HepG2 (cell line): Measurements from ENCODE around the gene MBLAC1. TPM values are rescaled to one million over a fixed set of nuclear protein-coding genes. Genes with fewer than 3 reads are reported as not detected.
A peak's percentile ranks its signal among the peaks of the same experiment; 100 is the strongest.

ENCODE experiments used
- FOXO1 ChIP-seq: sonication (generic); formaldehyde crosslinking; IDR thresholded peaks from 2 replicates; pipeline ENCODE4 v1.4.0; 2020; ENCODE audit warnings: missing genetic modification reagents
- GPN1 ChIP-seq: sonication (generic); formaldehyde crosslinking; IDR thresholded peaks from 2 replicates; pipeline ENCODE4 v1.5.1; 2020; ENCODE audit warnings: missing genetic modification reagents, borderline replicate concordance
- MTA1 ChIP-seq: sonication (generic); formaldehyde crosslinking; IDR thresholded peaks from 2 replicates; pipeline ENCODE4 v1.4.0; 2020; ENCODE audit warnings: missing genetic modification reagents, mild to moderate bottlenecking, borderline replicate concordance
- NCOA5 ChIP-seq: sonication (generic); formaldehyde crosslinking; IDR thresholded peaks from 2 replicates; pipeline ENCODE4 v1.4.0; 2020; ENCODE audit warnings: missing genetic modification reagents
- RCOR2 ChIP-seq: IDR thresholded peaks from 2 replicates; pipeline ENCODE4 v1.6.1; 2016; ENCODE audit warnings: missing biosample characterization, missing genetic modification reagents
- REST ChIP-seq, 2 experiments: IDR thresholded peaks; 2 replicates each; pipeline ENCODE4 v1.6.1; 2011 to 2012; ENCODE audit warnings: low read length in 2 of 2, borderline replicate concordance in 1 of 2, low read depth in 1 of 2, mild to moderate bottlenecking in 1 of 2, moderate library complexity in 1 of 2
- SALL2 ChIP-seq: sonication (generic); formaldehyde crosslinking; IDR thresholded peaks from 2 replicates; pipeline ENCODE4 v1.8.1; 2023; ENCODE audit warnings: mild to moderate bottlenecking, missing genetic modification reagents, inconsistent platforms
- THAP7 ChIP-seq: sonication (generic); formaldehyde crosslinking; IDR thresholded peaks from 2 replicates; pipeline ENCODE4 v1.8.1; 2023; ENCODE audit warnings: mild to moderate bottlenecking, missing genetic modification reagents
- ZBTB38 ChIP-seq: sonication (generic); formaldehyde crosslinking; IDR thresholded peaks from 2 replicates; pipeline ENCODE4 v1.5.1; 2020; ENCODE audit warnings: mild to moderate bottlenecking, missing genetic modification reagents
- ZNF142 ChIP-seq: sonication (generic); formaldehyde crosslinking; IDR thresholded peaks from 2 replicates; pipeline ENCODE4 v1.4.0; 2020; ENCODE audit warnings: missing genetic modification reagents
- ZNF17 ChIP-seq: sonication (generic); formaldehyde crosslinking; IDR thresholded peaks from 2 replicates; pipeline ENCODE4 v1.5.0; 2020; ENCODE audit warnings: mild to moderate bottlenecking, missing genetic modification reagents
- ZNF430 ChIP-seq: sonication (generic); formaldehyde crosslinking; IDR thresholded peaks from 2 replicates; pipeline ENCODE4 v1.9.0; 2021; ENCODE audit warnings: mild to moderate bottlenecking, missing genetic modification reagents
- ZSCAN22 ChIP-seq: sonication (generic); formaldehyde crosslinking; IDR thresholded peaks from 2 replicates; pipeline ENCODE4 v1.4.0; 2020; ENCODE audit warnings: mild to moderate bottlenecking, missing genetic modification reagents
- ZSCAN29 ChIP-seq: sonication (generic); formaldehyde crosslinking; conservative IDR thresholded peaks from 2 replicates; pipeline ENCODE4 v1.4.0; 2020; ENCODE audit warnings: mild to moderate bottlenecking, missing genetic modification reagents
- ZSCAN5A ChIP-seq: sonication (generic); formaldehyde crosslinking; IDR thresholded peaks from 2 replicates; pipeline ENCODE4 v1.8.0; 2022; ENCODE audit warnings: mild to moderate bottlenecking, missing genetic modification reagents, borderline replicate concordance
- polyA plus RNA-seq, 8 experiments: library from polyadenylated mRNA; depleted of rRNA in 3 of 8; stranded (reverse) in 7 of 8; unstranded in 1 of 8; fragments of >200 nt; fragmentation: Illumina TruSeq in 4 of 8; extraction: Trizol in 4 of 8; gene quantifications; 2 replicates each; pipeline versions ENCODE4 v1.2.1 to v1.2.3, GENCODE V29; 2011 to 2016; ENCODE audit warnings: low read depth in 4 of 8, missing spikeins in 1 of 8, mixed read lengths in 1 of 8; ENCODE audit not compliant: insufficient read depth in 1 of 8
- total RNA-seq, 5 experiments: library from RNA; depleted of rRNA; stranded (reverse); fragments of >200 nt; fragmentation: Illumina TruSeq; extraction: Trizol; gene quantifications; 2 replicates each; pipeline ENCODE4 v1.2.3, GENCODE V29; 2016; ENCODE audit warnings: low read depth in 1 of 5
- TF ChIP-seq, protein P1 (sequence below): fragments of 450-650 bp; IDR thresholded peaks from 2 replicates; pipeline ENCODE4 v1.6.1; 2016

MBLAC1 gene
- total and polyA plus RNA-seq, 2 of the 13 experiments (the other 11 are each of a cell fraction or from before 2014, with no cell fraction given): 0.79 to 2.1 TPM

- TF ChIP-seq ZNF17 (CRISPR knock-in tag): no peak
- no peak for TF ChIP-seq RCOR2 (CRISPR knock-in tag)
- TF ChIP-seq ZSCAN29: 0 out of 2 replicates have a peak, but pooled peaks have one; percentile 55
- no peak for TF ChIP-seq REST (IDR thresholded peaks at IDR 0.05; ENCODE audit: borderline replicate concordance in 1 of 2, low read depth in 1 of 2, low read length in 2 of 2)
- TF ChIP-seq SALL2 (CRISPR knock-in tag): no peak
- no peak for TF ChIP-seq ZSCAN5A (CRISPR knock-in tag)
- TF ChIP-seq GPN1 (CRISPR knock-in tag): no peak
- TF ChIP-seq, protein P1, sequence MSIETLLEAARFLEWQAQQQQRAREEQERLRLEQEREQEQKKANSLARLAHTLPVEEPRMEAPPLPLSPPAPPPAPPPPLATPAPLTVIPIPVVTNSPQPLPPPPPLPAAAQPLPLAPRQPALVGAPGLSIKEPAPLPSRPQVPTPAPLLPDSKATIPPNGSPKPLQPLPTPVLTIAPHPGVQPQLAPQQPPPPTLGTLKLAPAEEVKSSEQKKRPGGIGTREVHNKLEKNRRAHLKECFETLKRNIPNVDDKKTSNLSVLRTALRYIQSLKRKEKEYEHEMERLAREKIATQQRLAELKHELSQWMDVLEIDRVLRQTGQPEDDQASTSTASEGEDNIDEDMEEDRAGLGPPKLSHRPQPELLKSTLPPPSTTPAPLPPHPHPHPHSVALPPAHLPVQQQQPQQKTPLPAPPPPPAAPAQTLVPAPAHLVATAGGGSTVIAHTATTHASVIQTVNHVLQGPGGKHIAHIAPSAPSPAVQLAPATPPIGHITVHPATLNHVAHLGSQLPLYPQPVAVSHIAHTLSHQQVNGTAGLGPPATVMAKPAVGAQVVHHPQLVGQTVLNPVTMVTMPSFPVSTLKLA: no peak
- TF ChIP-seq ZSCAN22 (CRISPR knock-in tag): no peak
- peak; percentile 83; the same call in 1 of the 2 replicates for TF ChIP-seq FOXO1 (CRISPR knock-in tag)
- no peak for TF ChIP-seq THAP7
- no peak for TF ChIP-seq MTA1 (CRISPR knock-in tag)
- TF ChIP-seq ZNF430 (CRISPR knock-in tag): 0 out of 2 replicates have a peak, but pooled peaks have one; percentile 51
- 0 out of 2 replicates have a peak, but pooled peaks have one; percentile 27 for TF ChIP-seq ZBTB38 (CRISPR knock-in tag)
- TF ChIP-seq ZNF142 (CRISPR knock-in tag): no peak
- no peak for TF ChIP-seq NCOA5
Measured at GRCh38 chr7:100079024-100079560, 47.7 kb upstream of the MBLAC1 start (continued).
